Amniotic epithelial cell (primary cell): ENCODE measurements around the gene TMEM229B.

Experiments
- DNase-seq: peaks from one replicate; pipeline ENCODE4 v3.0.0-alpha.2; 2010; ENCODE audit warnings: low read depth

TMEM229B gene

GRCh38 chr14:67487332-67487731, 1.2 kb downstream of the TMEM229B start:
- no peak for DNase-seq

- no peak for DNase-seq
Measured at GRCh38 chr14:67486890-67487289, 1.6 kb downstream of the TMEM229B start.

GRCh38 chr14:67485501-67486095, 2.9 kb downstream of the TMEM229B start:
- DNase-seq: peak; percentile 78

- DNase-seq: no peak
Measured at GRCh38 chr14:67483579-67484285, 4.8 kb downstream of the TMEM229B start.

- no peak for DNase-seq
Measured at GRCh38 chr14:67482231-67483164, 6.0 kb downstream of the TMEM229B start.

GRCh38 chr14:67480011-67480410, 8.5 kb downstream of the TMEM229B start:
- DNase-seq: no peak

GRCh38 chr14:67478800-67479084, 9.8 kb downstream of the TMEM229B start:
- no peak for DNase-seq

- no peak for DNase-seq
Measured at GRCh38 chr14:67477926-67478799, 10.4 kb downstream of the TMEM229B start.

- DNase-seq: no peak
Measured at GRCh38 chr14:67474366-67474765, 14.2 kb downstream of the TMEM229B start.

GRCh38 chr14:67473290-67474082, 15.0 kb downstream of the TMEM229B start:
- no peak for DNase-seq

GRCh38 chr14:67472726-67473125, 15.8 kb downstream of the TMEM229B start:
- no peak for DNase-seq

GRCh38 chr14:67469954-67470353, 18.6 kb downstream of the TMEM229B start:
- DNase-seq: no peak

- DNase-seq: no peak
Measured at GRCh38 chr14:67468378-67468730, 20.2 kb downstream of the TMEM229B start.

- no peak for DNase-seq
Measured at GRCh38 chr14:67467134-67467533, 21.4 kb downstream of the TMEM229B start.

GRCh38 chr14:67464879-67465278, 23.6 kb downstream of the TMEM229B start:
- DNase-seq: no peak

- DNase-seq: no peak
Measured at GRCh38 chr14:67464377-67464776, 24.1 kb downstream of the TMEM229B start.

GRCh38 chr14:67463900-67464299, 24.6 kb downstream of the TMEM229B start:
- DNase-seq: no peak

- DNase-seq: no peak
Measured at GRCh38 chr14:67461996-67462395, 26.5 kb downstream of the TMEM229B start.

GRCh38 chr14:67461341-67461985, 27.1 kb downstream of the TMEM229B start:
- DNase-seq: peak; percentile 91

- no peak for DNase-seq
Measured at GRCh38 chr14:67459336-67459735, 29.2 kb downstream of the TMEM229B start.

GRCh38 chr14:67457782-67458181, 30.7 kb downstream of the TMEM229B start:
- no peak for DNase-seq
